Smooth muscle cell (in vitro differentiated cells): ENCODE data around the gene TBXA2R. TPM values are rescaled to one million over a fixed set of nuclear protein-coding genes. Genes with fewer than 3 reads are reported as not detected.

Source experiments
- DNase-seq: peaks from one replicate; lab custom pipeline; 2025; ENCODE audit not compliant: unreplicated experiment; lab: John Stamatoyannopoulos, UW
- H2AFZ ChIP-seq: fragments of 200-600 bp; sonication (generic); 2 replicates; pipeline ENCODE4 v1.6.0; 2016; ENCODE audit warnings: antibody characterized with exemption, low read depth, mild to moderate bottlenecking
- H3F3A ChIP-seq: fragments of 200-600 bp; sonication (generic); 2 replicates; pipeline ENCODE4 v1.6.0; 2017; ENCODE audit warnings: antibody characterized with exemption, low read depth
- H3K27ac ChIP-seq: fragments of 200-600 bp; sonication (generic); 2 replicates; pipeline ENCODE4 v1.5.1; 2016; ENCODE audit warnings: low read depth, mild to moderate bottlenecking
- H3K27me3 ChIP-seq: fragments of 200-600 bp; sonication (generic); 2 replicates; pipeline ENCODE4 v1.6.1; 2016; ENCODE audit warnings: low read depth, mild to moderate bottlenecking
- H3K36me3 ChIP-seq: fragments of 200-600 bp; sonication (generic); 2 replicates; pipeline ENCODE4 v1.5.1; 2016; ENCODE audit warnings: low read depth
- H3K4me1 ChIP-seq: fragments of 200-600 bp; sonication (generic); 2 replicates; pipeline ENCODE4 v1.5.1; 2016; ENCODE audit warnings: low read depth
- H3K4me2 ChIP-seq: fragments of 200-600 bp; sonication (generic); 2 replicates; pipeline ENCODE4 v1.6.0; 2016; ENCODE audit warnings: mild to moderate bottlenecking
- H3K4me3 ChIP-seq: fragments of 200-600 bp; sonication (generic); 2 replicates; pipeline ENCODE4 v1.5.1; 2016; ENCODE audit warnings: mild to moderate bottlenecking
- H3K79me2 ChIP-seq: fragments of 200-600 bp; sonication (generic); 2 replicates; pipeline ENCODE4 v1.6.0; 2016; ENCODE audit warnings: low read depth, mild to moderate bottlenecking
- H3K9ac ChIP-seq: fragments of 200-600 bp; sonication (generic); 2 replicates; pipeline ENCODE4 v1.6.0; 2016; ENCODE audit warnings: low read depth
- H3K9me3 ChIP-seq: fragments of 200-600 bp; sonication (generic); replicated peaks from 2 replicates; pipeline ENCODE4 v1.5.1; 2016; ENCODE audit warnings: low read depth
- H4K20me1 ChIP-seq: fragments of 200-600 bp; sonication (generic); 2 replicates; pipeline ENCODE4 v1.6.0; 2016; ENCODE audit warnings: low read depth
- CTCF ChIP-seq: fragments of 200-600 bp; sonication (generic); IDR thresholded peaks from 2 replicates; pipeline ENCODE4 v1.5.1; 2017; ENCODE audit warnings: borderline replicate concordance, mild to moderate bottlenecking, antibody characterized with exemption; ENCODE audit not compliant: insufficient read depth, poor library complexity, severe bottlenecking
- WGBS: methylation state at CpG from one replicate; pipeline ENCODE4 v1.1.7; 2016; ENCODE audit warnings: low lambda C conversion rate; 5-methylcytosine and 5-hydroxymethylcytosine counted together
- polyA plus RNA-seq: library from polyadenylated mRNA; unstranded; fragments of >200 nt; fragmentation: Nextera tagmentation; extraction: Ambion mirVana; gene quantifications from 2 replicates; pipeline ENCODE4 v1.2.1, GENCODE V29; 2016
- total RNA-seq: library from RNA; depleted of rRNA; stranded (reverse); fragments of >200 nt; gene quantifications from 2 replicates; pipeline ENCODE4 v1.2.3, GENCODE V29; 2014

The TBXA2R gene
- total and polyA plus RNA-seq, 2 experiments from 2014 or later: 1.7 to 9.3 TPM

- Histone ChIP-seq H4K20me1 (no peaks in the 10 kb centered on the region), H3K9ac (no peak overlapping the region), H3K36me3 (no peaks in the 10 kb centered on the region), H3K4me3 (no peak overlapping the region), H3F3A (no peaks in the 10 kb centered on the region), H3K4me2 (no peak overlapping the region), H3K27me3 (no peaks in the 10 kb centered on the region), H3K27ac (no peak overlapping the region), H3K9me3 (no peaks in the 10 kb centered on the region), H3K79me2 (no peaks in the 10 kb centered on the region), H2AFZ (no peak overlapping the region), H3K4me1 (no peaks in the 10 kb centered on the region)
- 90% methylated on average over 26 of the region's 28 CpGs for WGBS
- no peak for DNase-seq
- no peak for TF ChIP-seq CTCF
Observed at GRCh38 chr19:3643674-3644313, 37.1 kb upstream of the TBXA2R start.

GRCh38 chr19:3642987-3643673, 36.5 kb upstream of the TBXA2R start:
- H3F3A ChIP-seq: no peaks in the 10 kb centered on the region
- H2AFZ ChIP-seq: no peak overlapping the region
- no peaks in the 10 kb centered on the region for H3K9me3 ChIP-seq
- H3K4me2 ChIP-seq: no peak overlapping the region
- H3K27ac ChIP-seq: no peak overlapping the region
- H3K36me3 ChIP-seq: no peaks in the 10 kb centered on the region
- H3K27me3 ChIP-seq: no peaks in the 10 kb centered on the region
- DNase-seq: no peak
- TF ChIP-seq CTCF: no peak
- no peaks in the 10 kb centered on the region for H3K79me2 ChIP-seq
- WGBS: 88% methylated on average over 27 of the region's 36 CpGs
- no peak overlapping the region for H3K9ac ChIP-seq
- H3K4me1 ChIP-seq: no peaks in the 10 kb centered on the region
- no peak overlapping the region for H3K4me3 ChIP-seq
- H4K20me1 ChIP-seq: no peaks in the 10 kb centered on the region

GRCh38 chr19:3642296-3642695, 35.6 kb upstream of the TBXA2R start:
- Histone ChIP-seq H3K4me1 (no peaks in the 10 kb centered on the region), H3K79me2 (no peaks in the 10 kb centered on the region), H3F3A (no peaks in the 10 kb centered on the region), H4K20me1 (no peaks in the 10 kb centered on the region), H3K4me2 (no peak overlapping the region), H3K36me3 (no peaks in the 10 kb centered on the region), H3K27ac (no peak overlapping the region), H3K4me3 (no peak overlapping the region), H3K9ac (no peak overlapping the region), H3K9me3 (no peaks in the 10 kb centered on the region), H2AFZ (no peak overlapping the region), H3K27me3 (no peaks in the 10 kb centered on the region)
- no peak for TF ChIP-seq CTCF
- no peak for DNase-seq
- 99% methylated on average over 17 of the region's 17 CpGs for WGBS
